Testis (tissue), 3 donors: Measurements from ENCODE around the gene CRBN. TPM values are rescaled to one million over a fixed set of nuclear protein-coding genes. Genes with fewer than 3 reads are reported as not detected.

Experiments
- DNase-seq: peaks from one replicate; pipeline ENCODE4 v3.0.0-alpha.2; 2019
- H3K27ac ChIP-seq, 2 donors: fragments of 200-600 bp; sonication (generic); one replicate each; pipeline ENCODE4 v1.5.1; 2019
- H3K27me3 ChIP-seq: fragments of 200-600 bp; sonication (generic); one replicate; pipeline ENCODE4 v1.5.1; 2019
- H3K36me3 ChIP-seq: fragments of 200-600 bp; sonication (generic); one replicate; pipeline ENCODE4 v1.5.1; 2017; ENCODE audit warnings: low read depth; ENCODE audit errors: missing control alignments
- H3K4me1 ChIP-seq: fragments of 200-600 bp; sonication (generic); one replicate; pipeline ENCODE4 v1.5.1; 2019
- H3K4me3 ChIP-seq, 2 donors: fragments of 200-600 bp; sonication (generic); one replicate each; pipeline ENCODE4 v1.5.1; 2017 to 2019
- H3K9me3 ChIP-seq: fragments of 200-600 bp; sonication (generic); one replicate; pipeline ENCODE4 v1.5.1; 2017
- CTCF ChIP-seq, 3 experiments: fragments of 450-650 bp in 2 of 3; fragments of 200-600 bp in 1 of 3; sonication (generic) in 1 of 3; IDR thresholded peaks; one replicate each; pipeline ENCODE4 v1.5.1; 2016 to 2019; ENCODE audit warnings: antibody characterized with exemption in 3 of 3, mild to moderate bottlenecking in 2 of 3, moderate library complexity in 1 of 3
- POLR2A ChIP-seq: fragments of 450-650 bp; IDR thresholded peaks from one replicate; pipeline ENCODE4 v1.6.1; 2017; ENCODE audit warnings: antibody characterized with exemption, mild to moderate bottlenecking, moderate library complexity
- WGBS, 2 donors: methylation state at CpG; one replicate each; pipeline ENCODE4 v1.1.5; 2018; 5-methylcytosine and 5-hydroxymethylcytosine counted together
- intact Hi-C: fragments of 100-400 bp; cut with DNase I; formaldehyde crosslinking; loops from one replicate; pipeline ENCODE4 v1.15.1; 2023; ENCODE audit warnings: low total_unique reads
- polyA plus RNA-seq: library from polyadenylated mRNA; stranded (reverse); fragments of 350-450 nt; fragmentation: Illumina TruSeq; extraction: RNeasy Lipid Tissue Mini Kit (QIAGEN cat#74804); gene quantifications from one replicate; pipeline ENCODE4 v1.2.3, GENCODE V29; 2014; ENCODE audit warnings: low read depth, low replicate concordance; ENCODE audit not compliant: insufficient read depth
- total RNA-seq, 2 donors: library from RNA; depleted of rRNA; stranded (reverse); fragments of >200 nt; gene quantifications; one replicate each; pipeline ENCODE4 v1.2.3, GENCODE V29; 2016

CRBN gene
- total and polyA plus RNA-seq, 3 donors from 2014 or later: 85.4 to 180 (median 147) TPM

GRCh38 chr3:3107858-3108257, 71.6 kb downstream of the CRBN start:
- H3K4me1 ChIP-seq: no peaks in the 10 kb centered on the region
- intact Hi-C loops: no loop called here
- H3K36me3 ChIP-seq: no peaks in the 10 kb centered on the region
- 82 to 90% methylated on average over 3 of the region's 3 CpGs for WGBS, 2 donors
- no peaks in the 10 kb centered on the region for H3K27me3 ChIP-seq
- H3K4me3 ChIP-seq: no peak overlapping the region
- no peaks in the 10 kb centered on the region for H3K9me3 ChIP-seq
- TF ChIP-seq CTCF (IDR thresholded peaks at IDR 0.05) (no peak), POLR2A (no peak)
- no peak for DNase-seq
- H3K27ac ChIP-seq: no peak overlapping the region

- 96 to 99% methylated on average over 3 of the region's 3 CpGs for WGBS, 2 donors
- intact Hi-C loops: no loop called here
- no peak for DNase-seq
- Histone ChIP-seq H3K4me3 (no peak overlapping the region), H3K27me3 (no peaks in the 10 kb centered on the region), H3K4me1 (no peaks in the 10 kb centered on the region), H3K36me3 (no peaks in the 10 kb centered on the region), H3K27ac (no peak overlapping the region), H3K9me3 (no peaks in the 10 kb centered on the region)
- TF ChIP-seq CTCF (IDR thresholded peaks at IDR 0.05) (no peak), POLR2A (no peak)
Observed at GRCh38 chr3:3107181-3107580, 72.3 kb downstream of the CRBN start.

- H3K9me3 ChIP-seq: no peaks in the 10 kb centered on the region
- no peak overlapping the region for H3K27ac ChIP-seq
- no peak for DNase-seq
- TF ChIP-seq POLR2A: no peak
- TF ChIP-seq CTCF (IDR thresholded peaks at IDR 0.05): no peak
- 66 to 72% methylated on average over 4 of the region's 4 CpGs for WGBS, 2 donors
- H3K36me3 ChIP-seq: no peaks in the 10 kb centered on the region
- H3K27me3 ChIP-seq: no peaks in the 10 kb centered on the region
- intact Hi-C loops: no loop called here
- no peaks in the 10 kb centered on the region for H3K4me1 ChIP-seq
- H3K4me3 ChIP-seq: no peak overlapping the region
Observed at GRCh38 chr3:3105815-3106214, 73.7 kb downstream of the CRBN start.

GRCh38 chr3:3105246-3105645, 74.2 kb downstream of the CRBN start:
- intact Hi-C loops: no loop called here
- Histone ChIP-seq H3K27ac (no peak overlapping the region), H3K4me1 (no peaks in the 10 kb centered on the region), H3K4me3 (no peak overlapping the region), H3K27me3 (no peaks in the 10 kb centered on the region), H3K36me3 (no peaks in the 10 kb centered on the region), H3K9me3 (no peaks in the 10 kb centered on the region)
- TF ChIP-seq POLR2A (no peak), CTCF (IDR thresholded peaks at IDR 0.05) (no peak)
- 90 to 91% methylated on average over 3 of the region's 3 CpGs for WGBS, 2 donors
- no peak for DNase-seq

GRCh38 chr3:3102751-3103150, 76.7 kb downstream of the CRBN start:
- no peaks in the 10 kb centered on the region for H3K4me1 ChIP-seq
- H3K27me3 ChIP-seq: no peaks in the 10 kb centered on the region
- intact Hi-C loops: no loop called here
- TF ChIP-seq POLR2A (no peak), CTCF (IDR thresholded peaks at IDR 0.05) (no peak)
- no peak overlapping the region for H3K27ac ChIP-seq
- 87 to 92% methylated on average over 6 of the region's 6 CpGs for WGBS, 2 donors
- no peak for DNase-seq
- no peak overlapping the region for H3K4me3 ChIP-seq
- H3K9me3 ChIP-seq: no peaks in the 10 kb centered on the region
- H3K36me3 ChIP-seq: no peaks in the 10 kb centered on the region
